ENCODE measurements around the gene ARID4B. TPM values are rescaled to one million over a fixed set of nuclear protein-coding genes. Genes with fewer than 3 reads are reported as not detected.
"Not testable (repeated sequence)": the region's sequence is repeated elsewhere in the genome, so short reads cannot be mapped to it uniquely, and the experiment has no call there.

The ARID4B gene
- total RNA-seq, 4 donors from 2014 or later = 27.0 to 172 (median 70.8) TPM

- TF ChIP-seq POLR2A (IDR thresholded peaks at IDR 0.05) (no peak), CTCF (IDR thresholded peaks at IDR 0.05) (no peak)
- H3K27me3 ChIP-seq = no peaks in the 10 kb centered on the region
- DNase-seq = no peak
- H3K4me3 ChIP-seq = no peak overlapping the region
- H3K36me3 ChIP-seq = peaks cover 0 to 11% (median 0%) of the 10 kb centered on the region in 3 donors
- no peak overlapping the region for H3K27ac ChIP-seq
- H3K4me1 ChIP-seq = peaks cover 0 to 18% (median 5%) of the 10 kb centered on the region in 4 donors
- no peaks in the 10 kb centered on the region for H3K9me3 ChIP-seq
These were observed 13.9 kb downstream of the ARID4B start for GRCh38 chr1:235313931-235314678.

- no peak for DNase-seq
- H3K27me3 ChIP-seq = no peaks in the 10 kb centered on the region
- H3K27ac ChIP-seq = no peak overlapping the region
- H3K9me3 ChIP-seq = no peaks in the 10 kb centered on the region
- H3K4me1 ChIP-seq = peaks cover 0 to 18% (median 5%) of the 10 kb centered on the region in 4 donors
- peaks cover 0 to 7% (median 0%) of the 10 kb centered on the region in 3 donors for H3K36me3 ChIP-seq
- no peak for TF ChIP-seq CTCF (IDR thresholded peaks at IDR 0.05)
- no peak for TF ChIP-seq POLR2A (IDR thresholded peaks at IDR 0.05)
- H3K4me3 ChIP-seq = no peak overlapping the region
These were observed 14.7 kb downstream of the ARID4B start for GRCh38 chr1:235313262-235313661.

GRCh38 chr1:235309206-235309605, 18.8 kb downstream of the ARID4B start:
- H3K36me3 ChIP-seq, H3K27me3 ChIP-seq, H3K4me3 ChIP-seq, H3K27ac ChIP-seq, H3K9me3 ChIP-seq, DNase-seq: not testable (repeated sequence)
- peaks cover 0 to 34% (median 1%) of the 10 kb centered on the region in 4 donors for H3K4me1 ChIP-seq

GRCh38 chr1:235307158-235308124, 20.5 kb downstream of the ARID4B start:
- TF ChIP-seq POLR2A (IDR thresholded peaks at IDR 0.05) = no peak
- Histone ChIP-seq H3K27me3 (no peaks in the 10 kb centered on the region), H3K36me3 (peaks cover 0 to 3% (median 0%) of the 10 kb centered on the region in 3 donors), H3K4me3 (no peak overlapping the region), H3K27ac (no peak overlapping the region), H3K4me1 (peaks cover 0 to 18% (median 0%) of the 10 kb centered on the region in 4 donors), H3K9me3 (no peaks in the 10 kb centered on the region)
- no peak for DNase-seq

- peak overlapping the region in 3 of 4 donors; percentile 4 to 25 (median 14) for H3K27ac ChIP-seq
- H3K4me3 ChIP-seq = no peak overlapping the region
- DNase-seq = no peak
These were observed 23.2 kb downstream of the ARID4B start for GRCh38 chr1:235304549-235305451.

More at GRCh38 chr1:235304549-235305451, 23.2 kb downstream of the ARID4B start:
- TF ChIP-seq POLR2A (IDR thresholded peaks at IDR 0.05) (no peak), CTCF (IDR thresholded peaks at IDR 0.05) (no peak)
- H3K9me3 ChIP-seq = no peaks in the 10 kb centered on the region
- peaks cover 0 to 23% (median under 1%) of the 10 kb centered on the region in 4 donors for H3K4me1 ChIP-seq
- H3K27me3 ChIP-seq = no peaks in the 10 kb centered on the region
- H3K36me3 ChIP-seq = no peaks in the 10 kb centered on the region

Data from Peyer's patch (tissue), 4 donors.